Panc1 (cell line): Measurements from ENCODE around the gene SPAG4.

Experiments
- CTCF ChIP-seq: fragments of 450-650 bp; IDR thresholded peaks from 2 replicates; pipeline ENCODE4 v1.5.1; 2017; ENCODE audit warnings: mild to moderate bottlenecking
- POLR2AphosphoS5 ChIP-seq: IDR thresholded peaks from 2 replicates; pipeline ENCODE4 v1.6.1; 2012; ENCODE audit warnings: mild to moderate bottlenecking, low read depth, low read length, moderate library complexity
- REST ChIP-seq, 2 experiments: IDR thresholded peaks; 2 replicates each; pipeline ENCODE4 v1.6.1; 2011 to 2012; ENCODE audit warnings: low read depth in 2 of 2, control low read depth in 1 of 2, low read length in 1 of 2, mild to moderate bottlenecking in 1 of 2, moderate library complexity in 1 of 2; ENCODE audit not compliant: insufficient read depth in 1 of 2
- SIN3A ChIP-seq: IDR thresholded peaks from 2 replicates; pipeline ENCODE4 v1.6.1; 2012; ENCODE audit warnings: low read depth, mild to moderate bottlenecking, low read length, moderate library complexity, borderline replicate concordance; ENCODE audit not compliant: insufficient read depth

GRCh38 chr20:35635652-35636051 is 20.0 kb downstream of the SPAG4 start:
- no peak for TF ChIP-seq CTCF
- TF ChIP-seq REST (IDR thresholded peaks at IDR 0.05; ENCODE audit: insufficient read depth in 1 of 2, low read depth in 2 of 2, low read length in 1 of 2) = no peak
- no peak for TF ChIP-seq POLR2AphosphoS5
- TF ChIP-seq SIN3A = no peak
